DOHH2 (cell line): ENCODE measurements around the gene MAGI1.

Experiments used
- H3F3A ChIP-seq: fragments of 200-600 bp; sonication (generic), shearing (Covaris generic); 2 replicates; pipeline ENCODE4 v1.6.0; 2016; ENCODE audit warnings: antibody characterized with exemption, mild to moderate bottlenecking; ENCODE audit not compliant: control insufficient read depth, insufficient read depth
- H3K27ac ChIP-seq: fragments of 200-600 bp; sonication (generic); 2 replicates; pipeline ENCODE4 v1.5.1; 2014; ENCODE audit warnings: low read depth, mild to moderate bottlenecking, low read length, moderate library complexity
- H3K27me3 ChIP-seq: fragments of 200-600 bp; sonication (generic); 2 replicates; pipeline ENCODE4 v1.6.1; 2014; ENCODE audit warnings: mild to moderate bottlenecking, low read length, mixed read lengths; ENCODE audit not compliant: control insufficient read depth
- H3K36me3 ChIP-seq: fragments of 200-600 bp; sonication (generic); 2 replicates; pipeline ENCODE4 v1.6.1; 2014; ENCODE audit warnings: mild to moderate bottlenecking, low read length, moderate library complexity, mixed read lengths; ENCODE audit not compliant: control insufficient read depth
- H3K4me1 ChIP-seq: fragments of 200-600 bp; sonication (generic); 2 replicates; pipeline ENCODE4 v1.6.1; 2014; ENCODE audit warnings: mild to moderate bottlenecking, low read length, mixed read lengths; ENCODE audit not compliant: control insufficient read depth
- H3K4me2 ChIP-seq: fragments of 200-600 bp; sonication (generic); 2 replicates; pipeline ENCODE4 v1.6.0; 2014; ENCODE audit warnings: mild to moderate bottlenecking, low read length, moderate library complexity
- H3K4me3 ChIP-seq: fragments of 200-600 bp; sonication (generic); 2 replicates; pipeline ENCODE4 v1.5.1; 2014; ENCODE audit warnings: mild to moderate bottlenecking, low read length, mixed read lengths
- H3K79me2 ChIP-seq: fragments of 200-600 bp; sonication (generic); 2 replicates; pipeline ENCODE4 v1.6.1; 2014; ENCODE audit warnings: mild to moderate bottlenecking, low read length, mixed read lengths; ENCODE audit not compliant: control insufficient read depth
- H3K9me2 ChIP-seq: fragments of 200-600 bp; sonication (generic); replicated peaks from 2 replicates; pipeline ENCODE4 v1.6.1; 2014; ENCODE audit warnings: mild to moderate bottlenecking, low read length, mixed read lengths; ENCODE audit not compliant: control insufficient read depth
- H3K9me3 ChIP-seq: fragments of 200-600 bp; sonication (generic); 2 replicates; pipeline ENCODE4 v1.6.1; 2014; ENCODE audit warnings: antibody characterized with exemption, low read length, mixed read lengths; ENCODE audit not compliant: control insufficient read depth, insufficient read depth
- H4K20me1 ChIP-seq: fragments of 200-600 bp; sonication (generic); 2 replicates; pipeline ENCODE4 v1.6.0; 2014; ENCODE audit warnings: low read depth, mild to moderate bottlenecking, antibody characterized with exemption, low read length, moderate library complexity; ENCODE audit not compliant: control insufficient read depth, insufficient read depth
- CTCF ChIP-seq: fragments of 200-600 bp; sonication (generic); IDR thresholded peaks from one replicate; pipeline ENCODE4 v1.5.1; 2014; ENCODE audit warnings: antibody characterized with exemption, mild to moderate bottlenecking, low read depth, low read length; ENCODE audit not compliant: poor library complexity, severe bottlenecking
- EZH2phosphoT487 ChIP-seq: fragments of 200-600 bp; sonication (generic); IDR thresholded peaks from 2 replicates; pipeline ENCODE4 v1.6.1; 2017; ENCODE audit warnings: borderline replicate concordance, mild to moderate bottlenecking, antibody characterized with exemption, low read length, moderate library complexity, mixed read lengths

The MAGI1 gene

GRCh38 chr3:65995030-65995429, 43.7 kb downstream of the MAGI1 start:
- Histone ChIP-seq H3K4me1 (no peaks in the 10 kb centered on the region), H3K79me2 (no peaks in the 10 kb centered on the region), H3K9me2 (no peaks in the 10 kb centered on the region), H3K4me3 (no peak overlapping the region), H3K27me3 (no peaks in the 10 kb centered on the region), H3K4me2 (no peak overlapping the region), H4K20me1 (no peaks in the 10 kb centered on the region), H3K9me3 (no peaks in the 10 kb centered on the region), H3F3A (no peaks in the 10 kb centered on the region), H3K36me3 (no peaks in the 10 kb centered on the region), H3K27ac (no peak overlapping the region)
- TF ChIP-seq CTCF: no peak
- no peak for TF ChIP-seq EZH2phosphoT487

GRCh38 chr3:65993134-65993900, 45.4 kb downstream of the MAGI1 start:
- TF ChIP-seq CTCF: no peak
- TF ChIP-seq EZH2phosphoT487: no peak
- Histone ChIP-seq H3K27me3 (no peaks in the 10 kb centered on the region), H3K4me1 (no peaks in the 10 kb centered on the region), H3K36me3 (no peaks in the 10 kb centered on the region), H3K9me2 (no peaks in the 10 kb centered on the region), H3K27ac (no peak overlapping the region), H4K20me1 (no peaks in the 10 kb centered on the region), H3K4me3 (no peak overlapping the region), H3K4me2 (no peak overlapping the region), H3K9me3 (no peaks in the 10 kb centered on the region), H3F3A (no peaks in the 10 kb centered on the region), H3K79me2 (no peaks in the 10 kb centered on the region)

GRCh38 chr3:65992106-65992505, 46.6 kb downstream of the MAGI1 start:
- Histone ChIP-seq H3K4me3 (no peak overlapping the region), H3K9me3 (no peaks in the 10 kb centered on the region), H3K4me1 (no peaks in the 10 kb centered on the region), H4K20me1 (no peaks in the 10 kb centered on the region), H3K9me2 (no peaks in the 10 kb centered on the region), H3K4me2 (no peak overlapping the region), H3K27ac (no peak overlapping the region), H3K36me3 (no peaks in the 10 kb centered on the region), H3F3A (no peaks in the 10 kb centered on the region), H3K27me3 (no peaks in the 10 kb centered on the region), H3K79me2 (no peaks in the 10 kb centered on the region)
- TF ChIP-seq CTCF (no peak), EZH2phosphoT487 (no peak)
